Right lobe of liver (tissue), 6 donors: ENCODE results near the gene EMX1. TPM values are rescaled to one million over a fixed set of nuclear protein-coding genes. Genes with fewer than 3 reads are reported as not detected.

Experiments used
- ATAC-seq, 4 donors: fragments of 200-7000 bp; cut with Tn5 transposase; one replicate each; pipeline ENCODE4 v1.9.1; 2020; ENCODE audit warnings: mild to moderate bottlenecking in 4 of 4, moderate library complexity in 4 of 4
- DNase-seq, 3 donors: peaks; one replicate each; pipeline ENCODE4 v3.0.0-alpha.2; 2020
- H3K27ac ChIP-seq, 3 donors: fragments of 200-600 bp; one replicate each; pipeline ENCODE4 v1.8.0; 2022
- H3K27me3 ChIP-seq, 2 donors: fragments of 200-600 bp; one replicate each; pipeline ENCODE4 v1.8.0; 2022
- H3K36me3 ChIP-seq, 4 donors: fragments of 200-600 bp; sonication (generic) in 1 of 4; one replicate each; pipeline versions ENCODE4 v1.5.1 to v1.8.0; 2017 to 2022; ENCODE audit warnings: control low read depth in 1 of 4
- H3K4me1 ChIP-seq, 4 donors: fragments of 200-600 bp; sonication (generic) in 1 of 4; one replicate each; pipeline versions ENCODE4 v1.5.1 to v1.8.0; 2017 to 2022; ENCODE audit warnings: control low read depth in 1 of 4
- H3K4me3 ChIP-seq, 3 donors: fragments of 200-600 bp; one replicate each; pipeline ENCODE4 v1.8.0; 2022
- H3K9me3 ChIP-seq, 4 donors: fragments of 200-600 bp; sonication (generic) in 1 of 4; one replicate each; pipeline versions ENCODE4 v1.5.1 to v1.8.0; 2017 to 2022; ENCODE audit warnings: control low read depth in 1 of 4
- CTCF ChIP-seq, 4 donors: fragments of 200-600 bp in 3 of 4; fragments of 450-650 bp in 1 of 4; IDR thresholded peaks; one replicate each; pipeline versions ENCODE4 v1.5.1 to v1.8.0; 2016 to 2022; ENCODE audit warnings: antibody characterized with exemption in 4 of 4, mild to moderate bottlenecking in 2 of 4
- POLR2A ChIP-seq: fragments of 450-650 bp; IDR thresholded peaks from one replicate; pipeline ENCODE4 v1.6.1; 2017; ENCODE audit warnings: antibody characterized with exemption, mild to moderate bottlenecking
- WGBS: methylation state at CpG from one replicate; pipeline ENCODE4 v1.1.6; 2018; ENCODE audit warnings: low coverage, low lambda C conversion rate; ENCODE audit not compliant: insufficient coverage; ENCODE audit errors: missing lambda C conversion rate; 5-methylcytosine and 5-hydroxymethylcytosine counted together
- intact Hi-C, 2 donors: fragments of 100-400 bp; cut with DNase I; formaldehyde crosslinking; loops; one replicate each; pipeline versions ENCODE4 v1.11.2 to v1.14.1; 2022
- total RNA-seq, 6 experiments: library from RNA; depleted of rRNA in 2 of 6; stranded (reverse); fragments of >200 nt in 2 of 6; fragmentation: NEBNext Ultra II Directional in 3 of 6; extraction: Animal tissue kit (Norgen Biotek cat#: 25700) in 3 of 6; gene quantifications; one replicate each; pipeline versions ENCODE4 v1.1.0 to v1.2.4, GENCODE V29; 2016 to 2023
- donor health status: DM: no; HTN: yes; CAD: no.
- donor health status: DM: no; HTN: no; CAD: no.
- donor health status: DM: no; HTN: no; CAD: no.
- donor health status: DM: no; HTN: yes; CAD: no.
- donor health status: DM: no; HTN: yes; CAD: no.

The EMX1 gene
- total RNA-seq, 6 experiments from 2014 or later = 0.25 to 0.49 (median 0.29) TPM; not detected in 3

- 60% methylated on average over 1 of the region's 9 CpGs for WGBS
- DNase-seq (no peak), ATAC-seq (no peak)
- intact Hi-C loops = loop anchor here (10.0 kb wide), 2 partner anchors 190 to 280 kb away; no protein-coding TSS in a partner anchor
- no peak overlapping the region for H3K4me3 ChIP-seq
- H3K27me3 ChIP-seq = no peaks in the 10 kb centered on the region
- TF ChIP-seq CTCF (IDR thresholded peaks at IDR 0.05) = no peak
- no peak for TF ChIP-seq POLR2A
- no peak overlapping the region for H3K27ac ChIP-seq
- peaks cover 0 to 6% (median 2%) of the 10 kb centered on the region in 4 donors for H3K4me1 ChIP-seq
- H3K9me3 ChIP-seq = no peaks in the 10 kb centered on the region
- peaks cover 0 to 14% (median 4%) of the 10 kb centered on the region in 4 donors for H3K36me3 ChIP-seq
These were observed 22.8 kb upstream of the EMX1 start for GRCh38 chr2:72894514-72894913.

DNA sequence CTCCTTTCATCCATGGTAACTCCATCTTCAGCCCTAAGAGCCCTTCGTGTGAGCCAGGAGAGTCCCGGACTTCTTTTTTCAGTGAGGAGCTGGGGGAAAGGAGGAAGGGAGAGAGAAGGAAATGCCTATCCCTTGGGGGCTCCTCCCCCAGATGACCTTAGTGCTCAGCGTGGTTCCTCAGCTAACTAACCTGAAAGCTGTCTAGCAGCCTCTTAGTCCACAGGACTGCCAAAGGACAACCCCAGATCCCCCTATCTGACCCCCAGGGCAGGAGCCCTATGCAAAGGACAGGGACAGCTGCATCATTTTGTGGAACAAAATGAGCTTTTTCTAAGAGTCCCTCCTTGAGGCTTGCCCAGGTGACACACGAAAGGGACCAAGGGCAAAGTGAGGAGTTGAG lies 22.2 kb upstream of the EMX1 start:
- intact Hi-C loops = loop anchor here (10.0 kb wide), 2 partner anchors 190 to 280 kb away; no protein-coding TSS in a partner anchor
- 13% methylated on average over 4 of the region's 4 CpGs for WGBS
- ATAC-seq = no peak
- TF ChIP-seq CTCF (IDR thresholded peaks at IDR 0.05) = no peak
- TF ChIP-seq POLR2A = no peak
- no peak for DNase-seq
- H3K9me3 ChIP-seq = no peaks in the 10 kb centered on the region
- H3K4me1 ChIP-seq = no peaks in the 10 kb centered on the region
- no peak overlapping the region for H3K4me3 ChIP-seq
- H3K36me3 ChIP-seq = peaks cover 0 to 14% (median 4%) of the 10 kb centered on the region in 4 donors
- no peak overlapping the region for H3K27ac ChIP-seq
- no peaks in the 10 kb centered on the region for H3K27me3 ChIP-seq

GRCh38 chr2:72895759-72896281 lies 21.5 kb upstream of the EMX1 start:
- DNase-seq (no peak), ATAC-seq (peak in 2 of 4 donors; percentile 4 to 7)
- H3K4me1 ChIP-seq = no peaks in the 10 kb centered on the region
- TF ChIP-seq POLR2A (no peak), CTCF (IDR thresholded peaks at IDR 0.05) (no peak)
- H3K4me3 ChIP-seq = no peak overlapping the region
- H3K9me3 ChIP-seq = no peaks in the 10 kb centered on the region
- no peak overlapping the region for H3K27ac ChIP-seq
- peaks cover 0 to 14% (median 4%) of the 10 kb centered on the region in 4 donors for H3K36me3 ChIP-seq
- WGBS = 37% methylated on average over 5 of the region's 16 CpGs
- intact Hi-C loops = loop anchor here (10.0 kb wide), 2 partner anchors 189 to 279 kb away; no protein-coding TSS in a partner anchor
- no peaks in the 10 kb centered on the region for H3K27me3 ChIP-seq

DNA sequence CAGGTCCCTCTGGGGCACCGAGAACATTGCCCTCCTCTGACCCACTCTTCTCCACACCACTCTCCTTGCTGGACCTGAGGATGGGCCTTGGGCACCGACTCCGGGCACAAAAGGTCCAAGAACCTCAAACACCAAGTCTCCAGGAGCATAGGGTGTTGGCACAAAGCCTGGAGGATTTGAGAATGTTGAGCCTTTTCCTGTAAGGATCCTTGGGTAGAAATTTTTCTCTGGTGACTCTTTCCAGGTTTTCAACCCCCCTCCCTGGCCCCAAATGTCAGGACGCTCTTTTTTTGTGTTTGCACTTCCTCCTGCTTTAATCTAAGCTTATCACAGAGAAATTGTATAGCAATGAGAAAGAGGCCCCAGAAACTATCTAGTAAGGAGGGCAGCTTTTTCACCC lies 20.9 kb upstream of the EMX1 start:
- H3K36me3 ChIP-seq = peaks cover 0 to 9% (median 2%) of the 10 kb centered on the region in 4 donors
- no peak overlapping the region for H3K4me3 ChIP-seq
- no peak for TF ChIP-seq POLR2A
- TF ChIP-seq CTCF (IDR thresholded peaks at IDR 0.05) = no peak
- H3K27me3 ChIP-seq = no peaks in the 10 kb centered on the region
- intact Hi-C loops = loop anchor here (10.0 kb wide), 2 partner anchors 188 to 278 kb away; no protein-coding TSS in a partner anchor
- DNase-seq (no peak), ATAC-seq (no peak)
- no peaks in the 10 kb centered on the region for H3K9me3 ChIP-seq
- no peak overlapping the region for H3K27ac ChIP-seq
- WGBS = 56% methylated on average over 1 of the region's 4 CpGs
- no peaks in the 10 kb centered on the region for H3K4me1 ChIP-seq
